BLaER1 (cell line): ENCODE measurements around the gene IGDCC3.
"Not testable (repeated sequence)": the region's sequence is repeated elsewhere in the genome, so short reads cannot be mapped to it uniquely, and the experiment has no call there.

Source experiments
- H3K27ac ChIP-seq: shearing (Covaris generic); formaldehyde crosslinking; 2 replicates; pipeline ENCODE4 v1.8.1; 2022
- H3K27me3 ChIP-seq: shearing (Covaris generic); formaldehyde crosslinking; 2 replicates; pipeline ENCODE4 v1.8.1; 2022
- H3K36me3 ChIP-seq: shearing (Covaris generic); formaldehyde crosslinking; 2 replicates; pipeline ENCODE4 v1.8.1; 2022
- H3K4me1 ChIP-seq: shearing (Covaris generic); formaldehyde crosslinking; 2 replicates; pipeline ENCODE4 v1.8.1; 2022
- H3K4me2 ChIP-seq: shearing (Covaris generic); formaldehyde crosslinking; 2 replicates; pipeline ENCODE4 v1.8.1; 2022
- H3K4me3 ChIP-seq: shearing (Covaris generic); formaldehyde crosslinking; 2 replicates; pipeline ENCODE4 v1.8.1; 2022
- H3K9ac ChIP-seq: shearing (Covaris generic); formaldehyde crosslinking; 2 replicates; pipeline ENCODE4 v1.8.1; 2022
- H3K9me3 ChIP-seq: shearing (Covaris generic); formaldehyde crosslinking; 2 replicates; pipeline ENCODE4 v1.8.1; 2022
- H4K20me1 ChIP-seq: shearing (Covaris generic); formaldehyde crosslinking; 2 replicates; pipeline ENCODE4 v1.8.1; 2022
- Cebpa-rat ChIP-seq: shearing (Covaris generic); IDR thresholded peaks from 2 replicates; pipeline ENCODE4 v1.8.1; 2022

IGDCC3 gene

GRCh38 chr15:65363306-65363705 is 14.5 kb downstream of the IGDCC3 start:
- H3K27ac ChIP-seq: no peak overlapping the region
- H3K4me1 ChIP-seq: no peaks in the 10 kb centered on the region
- no peak for TF ChIP-seq Cebpa-rat
- peaks cover 5% of the 10 kb centered on the region; the same call in 1 of the 2 replicates for H3K27me3 ChIP-seq
- no peaks in the 10 kb centered on the region for H3K9me3 ChIP-seq
- no peak overlapping the region for H3K4me2 ChIP-seq
- H4K20me1 ChIP-seq: no peaks in the 10 kb centered on the region
- no peaks in the 10 kb centered on the region for H3K36me3 ChIP-seq
- no peak overlapping the region for H3K4me3 ChIP-seq
- no peak overlapping the region for H3K9ac ChIP-seq

- Histone ChIP-seq H3K4me2 (no peak overlapping the region), H3K9ac (no peak overlapping the region), H3K9me3 (no peaks in the 10 kb centered on the region), H4K20me1 (no peaks in the 10 kb centered on the region), H3K4me1 (no peaks in the 10 kb centered on the region), H3K27ac (no peak overlapping the region), H3K27me3 (peaks cover 13% of the 10 kb centered on the region), H3K4me3 (no peak overlapping the region), H3K36me3 (no peaks in the 10 kb centered on the region)
- TF ChIP-seq Cebpa-rat: no peak
Observed at GRCh38 chr15:65362491-65362890, 15.3 kb downstream of the IGDCC3 start.

- Histone ChIP-seq H4K20me1 (no peaks in the 10 kb centered on the region), H3K4me2 (no peak overlapping the region), H3K27ac (no peak overlapping the region), H3K9ac (no peak overlapping the region), H3K4me3 (no peak overlapping the region), H3K27me3 (peaks cover 19% of the 10 kb centered on the region), H3K4me1 (no peaks in the 10 kb centered on the region), H3K36me3 (no peaks in the 10 kb centered on the region), H3K9me3 (no peaks in the 10 kb centered on the region)
- TF ChIP-seq Cebpa-rat: no peak
Observed at GRCh38 chr15:65361708-65362459, 15.9 kb downstream of the IGDCC3 start.

GRCh38 chr15:65360506-65360905 is 17.3 kb downstream of the IGDCC3 start:
- Histone ChIP-seq H4K20me1 (no peaks in the 10 kb centered on the region), H3K4me3 (no peak overlapping the region), H3K27me3 (peaks cover 33% of the 10 kb centered on the region), H3K4me2 (no peak overlapping the region), H3K27ac (no peak overlapping the region), H3K4me1 (no peaks in the 10 kb centered on the region), H3K9ac (no peak overlapping the region), H3K9me3 (peaks cover 9% of the 10 kb centered on the region), H3K36me3 (no peaks in the 10 kb centered on the region)
- no peak for TF ChIP-seq Cebpa-rat

GRCh38 chr15:65355988-65356353 is 21.8 kb downstream of the IGDCC3 start:
- no peaks in the 10 kb centered on the region for H3K36me3 ChIP-seq
- H3K27me3 ChIP-seq: peaks cover 59% of the 10 kb centered on the region
- TF ChIP-seq Cebpa-rat: no peak
- H3K4me3 ChIP-seq: peak overlapping the region; percentile 22; the same call in 1 of the 2 replicates
- H3K4me1 ChIP-seq: no peaks in the 10 kb centered on the region
- H3K9ac ChIP-seq: no peak overlapping the region
- no peaks in the 10 kb centered on the region for H4K20me1 ChIP-seq
- H3K9me3 ChIP-seq: peaks cover 51% of the 10 kb centered on the region
- no peak overlapping the region for H3K27ac ChIP-seq
- H3K4me2 ChIP-seq: peak overlapping the region; percentile 45

GRCh38 chr15:65355173-65355987 is 22.4 kb downstream of the IGDCC3 start:
- TF ChIP-seq Cebpa-rat: no peak
- Histone ChIP-seq H3K9ac (no peak overlapping the region), H3K27me3 (peaks cover 59% of the 10 kb centered on the region), H3K9me3 (peaks cover 55% of the 10 kb centered on the region), H3K27ac (no peak overlapping the region), H4K20me1 (no peaks in the 10 kb centered on the region), H3K4me2 (peak overlapping the region; percentile 45), H3K4me3 (peak overlapping the region; percentile 48), H3K36me3 (no peaks in the 10 kb centered on the region), H3K4me1 (no peaks in the 10 kb centered on the region)

- H3K36me3 ChIP-seq: no peaks in the 10 kb centered on the region
- H3K4me3 ChIP-seq: peak overlapping the region; percentile 48
- peaks cover 60% of the 10 kb centered on the region for H3K9me3 ChIP-seq
- H3K4me1 ChIP-seq: no peaks in the 10 kb centered on the region
- no peak overlapping the region for H3K9ac ChIP-seq
- TF ChIP-seq Cebpa-rat: no peak
- H4K20me1 ChIP-seq: no peaks in the 10 kb centered on the region
- H3K4me2 ChIP-seq: no peak overlapping the region
- H3K27me3 ChIP-seq: peaks cover 55% of the 10 kb centered on the region
- H3K27ac ChIP-seq: no peak overlapping the region
Observed at GRCh38 chr15:65354835-65355172, 23.0 kb downstream of the IGDCC3 start.

- H3K4me2 ChIP-seq, H4K20me1 ChIP-seq, H3K4me3 ChIP-seq, H3K9ac ChIP-seq, H3K36me3 ChIP-seq, H3K27ac ChIP-seq, H3K4me1 ChIP-seq: not testable (repeated sequence)
- Histone ChIP-seq H3K27me3 (peaks cover 41% of the 10 kb centered on the region), H3K9me3 (peaks cover 60% of the 10 kb centered on the region)
Observed at GRCh38 chr15:65351972-65352371, 25.8 kb downstream of the IGDCC3 start.

- H4K20me1 ChIP-seq: no peaks in the 10 kb centered on the region
- H3K9me3 ChIP-seq: peaks cover 41% of the 10 kb centered on the region
- H3K9ac ChIP-seq: no peak overlapping the region
- no peak overlapping the region for H3K4me2 ChIP-seq
- H3K36me3 ChIP-seq: no peaks in the 10 kb centered on the region
- TF ChIP-seq Cebpa-rat: no peak
- H3K4me3 ChIP-seq: no peak overlapping the region
- H3K4me1 ChIP-seq: no peaks in the 10 kb centered on the region
- H3K27ac ChIP-seq: no peak overlapping the region
- H3K27me3 ChIP-seq: peaks cover 15% of the 10 kb centered on the region
Observed at GRCh38 chr15:65349338-65349737, 28.5 kb downstream of the IGDCC3 start.

- not testable (repeated sequence) for H3K4me3 ChIP-seq
Observed at GRCh38 chr15:65347756-65348155, 30.0 kb downstream of the IGDCC3 start.

More at GRCh38 chr15:65347756-65348155, 30.0 kb downstream of the IGDCC3 start:
- not testable (repeated sequence) for H3K27ac ChIP-seq, H3K4me1 ChIP-seq, H3K27me3 ChIP-seq, H3K4me2 ChIP-seq, H3K9ac ChIP-seq, H3K36me3 ChIP-seq, H4K20me1 ChIP-seq
- peaks cover 25% of the 10 kb centered on the region for H3K9me3 ChIP-seq
